GM19467 (cell line): ENCODE data around the gene INTS2.
"Not testable (repeated sequence)": the region's sequence is repeated elsewhere in the genome, so short reads cannot be mapped to it uniquely, and the experiment has no call there.

Experiments used
- ATAC-seq: cut with Tn5 transposase; IDR thresholded peaks from one replicate; pipeline ENCODE4 v1.9.1; 2021; ENCODE audit warnings: mild to moderate bottlenecking, moderate library complexity; ENCODE audit not compliant: unreplicated experiment

INTS2 gene

GRCh38 chr17:61826198-61826597, 101.6 kb downstream of the INTS2 start:
- not testable (repeated sequence) for ATAC-seq

DNA sequence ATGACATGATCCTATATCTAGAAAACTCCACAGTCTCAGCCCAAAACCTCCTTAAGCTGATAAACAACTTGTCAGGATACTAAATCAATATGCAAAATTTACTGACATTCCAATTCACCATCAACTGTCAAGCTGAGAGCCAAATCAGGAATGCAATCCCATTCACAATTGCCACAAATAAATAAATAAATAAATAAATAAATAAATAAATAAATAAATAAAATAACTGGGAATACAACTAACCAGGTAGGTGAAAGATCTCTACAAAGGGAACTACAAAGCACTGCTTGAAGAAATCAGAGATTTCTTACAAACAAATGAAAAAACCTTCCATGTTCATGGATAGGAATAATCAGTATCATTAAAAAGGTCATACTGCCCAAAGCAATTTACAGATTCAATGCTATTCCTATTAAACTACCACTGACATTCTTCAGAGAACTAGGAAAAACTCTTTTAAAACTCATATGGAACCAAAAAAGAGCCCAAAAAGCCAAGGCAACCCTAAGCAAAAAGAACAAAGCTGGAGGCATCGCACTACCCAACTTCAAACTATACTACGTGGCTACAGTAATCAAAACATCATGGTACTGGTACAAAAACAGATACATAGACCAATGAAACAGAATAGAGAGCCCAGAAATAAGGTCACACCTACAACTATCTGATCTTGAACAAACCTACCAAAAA, 102.2 kb downstream of the INTS2 start:
- no peak for ATAC-seq

DNA sequence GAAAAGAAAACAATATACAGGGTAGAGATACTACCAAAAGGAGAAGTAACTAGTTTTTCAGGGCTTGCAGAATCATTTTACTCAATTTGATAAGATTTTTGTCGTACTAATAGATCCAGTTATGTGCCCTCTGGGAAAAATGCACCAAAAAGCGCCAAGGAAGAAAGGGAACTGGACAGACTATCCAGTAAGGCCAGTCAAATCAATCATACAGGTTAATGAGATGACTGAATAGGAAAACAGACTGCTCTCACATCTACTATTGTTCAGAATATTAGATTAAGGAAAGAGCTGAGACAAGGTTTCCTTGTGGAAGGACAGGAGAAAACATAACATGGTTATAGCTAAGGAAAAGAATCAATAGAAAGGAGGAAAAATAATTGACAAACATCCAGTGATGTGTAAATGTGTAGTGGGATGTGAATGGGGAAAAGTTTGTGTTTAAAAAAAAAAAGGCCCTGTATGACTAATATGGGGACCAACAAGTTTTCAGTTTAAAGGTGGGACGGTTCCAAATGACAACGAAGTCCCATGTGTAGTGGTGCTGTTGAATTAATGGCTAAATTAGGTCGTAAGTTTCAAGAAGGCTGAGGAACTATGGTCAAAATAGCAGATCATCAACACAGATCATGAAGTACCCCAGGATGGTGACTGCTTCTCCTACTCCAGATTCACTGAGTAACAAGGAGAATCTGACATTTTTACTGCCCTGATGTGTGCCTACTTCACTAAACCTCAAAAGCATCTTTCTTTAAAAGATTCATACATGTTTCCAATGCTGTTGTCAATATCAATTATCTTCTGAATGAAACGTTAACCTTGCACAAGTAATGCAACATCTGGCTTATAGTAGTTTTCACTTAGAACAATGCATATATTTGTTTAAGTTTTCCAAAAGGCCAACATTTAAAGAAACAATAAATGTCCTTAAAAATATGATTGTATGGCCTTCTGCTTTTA, 105.2 kb downstream of the INTS2 start:
- no peak for ATAC-seq

GRCh38 chr17:61821655-61822054, 106.1 kb downstream of the INTS2 start:
- ATAC-seq: no peak

DNA sequence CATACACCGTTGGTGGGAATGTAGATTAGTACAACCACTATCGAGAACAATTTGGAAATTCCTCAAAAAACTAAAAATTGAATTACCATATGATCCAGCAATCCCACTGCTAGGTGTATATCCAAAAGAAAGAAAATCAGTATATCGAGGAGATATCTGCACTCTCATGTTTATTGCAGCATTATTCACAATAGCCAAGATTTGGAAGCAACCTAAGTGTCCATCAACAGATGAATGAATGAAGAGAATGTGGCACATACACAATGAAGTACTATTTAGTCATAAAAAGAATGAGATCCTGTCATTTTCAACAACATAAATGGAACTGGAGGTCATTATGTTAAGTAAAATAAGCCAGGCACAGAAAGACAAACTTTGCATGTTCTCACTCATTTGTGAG, 108.5 kb downstream of the INTS2 start:
- ATAC-seq: not testable (repeated sequence)

DNA sequence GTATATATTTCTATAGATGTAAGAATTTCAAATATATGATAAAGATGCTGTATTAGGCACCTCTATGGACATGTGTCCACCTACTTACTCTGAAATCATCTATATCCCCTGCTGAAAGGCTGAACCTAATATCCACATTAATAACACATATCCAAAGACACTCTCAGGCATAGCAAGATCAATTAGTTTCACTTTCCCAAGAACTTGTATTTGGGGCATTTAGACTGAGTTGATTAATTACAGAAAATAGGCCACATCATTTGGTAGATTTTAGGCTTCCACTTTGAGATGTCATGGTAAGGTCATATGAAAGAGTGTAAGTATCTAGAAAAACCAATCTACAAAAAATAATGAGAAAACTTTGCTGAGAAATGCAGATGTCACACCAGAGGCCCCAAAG, 109.6 kb downstream of the INTS2 start:
- ATAC-seq: no peak

DNA sequence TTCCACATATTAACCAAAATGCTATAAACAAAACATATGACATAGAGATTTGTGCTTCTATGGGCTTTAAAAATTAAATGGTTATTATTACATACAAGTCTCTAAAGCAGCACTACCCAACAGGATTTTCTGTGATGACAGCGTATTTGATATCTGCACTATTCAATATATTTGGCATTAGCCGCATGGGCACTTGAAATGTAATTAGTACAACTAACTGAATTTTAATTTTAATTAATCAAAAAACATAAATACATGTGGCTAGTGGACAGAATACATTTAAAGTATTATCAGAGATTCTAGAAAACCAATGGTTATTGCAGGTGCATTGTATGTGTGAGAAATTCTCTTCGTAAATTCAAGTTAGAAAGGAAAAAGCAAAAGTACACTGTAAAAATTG, 110.3 kb downstream of the INTS2 start:
- no peak for ATAC-seq

- ATAC-seq: no peak
Observed at GRCh38 chr17:61816538-61816937, 111.2 kb downstream of the INTS2 start.

DNA sequence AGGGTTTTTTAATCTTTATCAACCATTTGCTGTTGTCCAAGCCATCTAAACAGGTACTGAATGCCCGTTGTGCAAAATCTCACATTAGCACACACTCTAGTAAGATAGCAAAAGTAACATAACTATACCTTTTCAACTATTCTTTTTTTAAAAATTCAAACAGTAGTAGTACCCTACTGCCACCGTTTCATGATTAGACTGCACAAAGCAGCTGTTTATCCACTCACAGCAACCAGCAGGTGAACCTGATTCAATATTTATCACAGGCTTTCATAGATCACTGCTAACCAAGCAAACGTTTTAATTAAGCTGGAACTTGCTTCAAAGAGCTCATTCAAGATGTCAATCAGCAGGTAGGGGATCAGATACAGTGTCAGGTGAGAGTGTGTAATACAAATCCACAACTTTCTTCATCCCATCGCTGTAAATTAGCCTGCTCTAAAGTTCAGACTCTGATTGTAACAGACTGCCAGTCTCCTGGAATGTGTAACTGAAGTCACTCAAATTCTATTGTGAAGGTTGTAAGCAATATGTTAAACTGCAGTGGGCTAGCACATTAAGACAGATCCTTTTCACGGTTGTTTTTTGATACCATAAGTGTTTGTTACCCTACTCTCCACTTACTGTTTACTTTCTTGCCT, 111.8 kb downstream of the INTS2 start:
- ATAC-seq: no peak
